Colonic mucosa (tissue), 4 donors: ENCODE results near the gene NNAT. TPM values are rescaled to one million over a fixed set of nuclear protein-coding genes. Genes with fewer than 3 reads are reported as not detected.

Source experiments
- DNase-seq: peaks from one replicate; pipeline ENCODE4 v3.0.0-alpha.2; 2020
- H3K27ac ChIP-seq: fragments of 200-600 bp; one replicate; pipeline ENCODE4 v1.8.0; 2021
- H3K27me3 ChIP-seq: fragments of 200-600 bp; one replicate; pipeline ENCODE4 v1.8.0; 2021
- H3K36me3 ChIP-seq: fragments of 200-600 bp; one replicate; pipeline ENCODE4 v1.8.0; 2021
- H3K4me1 ChIP-seq: fragments of 200-600 bp; one replicate; pipeline ENCODE4 v1.8.0; 2021; ENCODE audit warnings: mild to moderate bottlenecking
- H3K4me3 ChIP-seq: fragments of 200-600 bp; one replicate; pipeline ENCODE4 v1.8.0; 2021
- H3K9ac ChIP-seq, 2 donors: one replicate each; pipeline ENCODE4 v1.7.0; 2013; ENCODE audit warnings: control low read depth in 2 of 2, low read depth in 2 of 2, low read length in 2 of 2
- H3K9me3 ChIP-seq: fragments of 200-600 bp; one replicate; pipeline ENCODE4 v1.8.0; 2021
- CTCF ChIP-seq: fragments of 200-600 bp; IDR thresholded peaks from one replicate; pipeline ENCODE4 v1.8.0; 2022; ENCODE audit warnings: antibody characterized with exemption, mild to moderate bottlenecking
- intact Hi-C: fragments of 100-400 bp; cut with DNase I; formaldehyde crosslinking; loops from one replicate; pipeline ENCODE4 v1.14.1; 2022
- total RNA-seq, 2 donors: library from RNA; stranded (reverse); fragmentation: NEBNext Ultra II Directional in 1 of 2; extraction: Animal tissue kit (Norgen Biotek cat#: 25700) in 1 of 2; gene quantifications; one replicate each; pipeline ENCODE4 v1.2.1, GENCODE V29; 2021
- donor health status: healthy.
- donor health status: DM: no; HTN: no; CAD: no.
- donor health status: DM: no; HTN: no; CAD: no.

The NNAT gene
- total RNA-seq, 2 donors from 2014 or later, result 3.3 TPM; not detected in 1

- no peaks in the 10 kb centered on the region for H3K36me3 ChIP-seq
- no peak overlapping the region for H3K4me3 ChIP-seq
- no peak for TF ChIP-seq CTCF
- no peaks in the 10 kb centered on the region for H3K9me3 ChIP-seq
- peaks cover 10% of the 10 kb centered on the region for H3K27me3 ChIP-seq
- intact Hi-C loops, result loop anchor here (5.0 kb wide), 2 partner anchors 428 to 658 kb away; no protein-coding TSS in a partner anchor
- H3K27ac ChIP-seq, result no peak overlapping the region
- DNase-seq, result no peak
- H3K9ac ChIP-seq, result no peak overlapping the region
- no peaks in the 10 kb centered on the region for H3K4me1 ChIP-seq
Measured at GRCh38 chr20:37564016-37564387, 43.0 kb downstream of the NNAT start.

GRCh38 chr20:37564388-37565133 lies 43.5 kb downstream of the NNAT start:
- intact Hi-C loops, result loop anchor here (5.0 kb wide), 2 partner anchors 428 to 658 kb away; no protein-coding TSS in a partner anchor
- Histone ChIP-seq H3K9ac (no peak overlapping the region), H3K27ac (no peak overlapping the region), H3K27me3 (peaks cover 10% of the 10 kb centered on the region), H3K4me1 (no peaks in the 10 kb centered on the region), H3K4me3 (no peak overlapping the region), H3K36me3 (no peaks in the 10 kb centered on the region), H3K9me3 (no peaks in the 10 kb centered on the region)
- TF ChIP-seq CTCF, result peak; percentile 86
- peak; percentile 34 for DNase-seq

GRCh38 chr20:37565134-37565811 lies 44.2 kb downstream of the NNAT start:
- intact Hi-C loops, result no loop called here
- no peak overlapping the region for H3K4me3 ChIP-seq
- no peak for DNase-seq
- no peaks in the 10 kb centered on the region for H3K36me3 ChIP-seq
- no peak for TF ChIP-seq CTCF
- H3K27ac ChIP-seq, result no peak overlapping the region
- H3K9ac ChIP-seq, result no peak overlapping the region
- H3K4me1 ChIP-seq, result no peaks in the 10 kb centered on the region
- no peaks in the 10 kb centered on the region for H3K9me3 ChIP-seq
- peaks cover 10% of the 10 kb centered on the region for H3K27me3 ChIP-seq

GRCh38 chr20:37566590-37567330 lies 45.7 kb downstream of the NNAT start:
- Histone ChIP-seq H3K4me3 (no peak overlapping the region), H3K9me3 (no peaks in the 10 kb centered on the region), H3K9ac (no peak overlapping the region), H3K4me1 (no peaks in the 10 kb centered on the region), H3K27me3 (peaks cover 10% of the 10 kb centered on the region), H3K27ac (no peak overlapping the region), H3K36me3 (no peaks in the 10 kb centered on the region)
- DNase-seq, result no peak
- TF ChIP-seq CTCF, result no peak
- intact Hi-C loops, result no loop called here

- Histone ChIP-seq H3K27me3 (peaks cover 10% of the 10 kb centered on the region), H3K27ac (no peak overlapping the region), H3K4me3 (no peak overlapping the region), H3K36me3 (no peaks in the 10 kb centered on the region), H3K9me3 (no peaks in the 10 kb centered on the region), H3K9ac (no peak overlapping the region), H3K4me1 (no peaks in the 10 kb centered on the region)
- intact Hi-C loops, result no loop called here
- DNase-seq, result no peak
- TF ChIP-seq CTCF, result no peak
Measured at GRCh38 chr20:37567331-37567665, 46.2 kb downstream of the NNAT start.
